HG03135 (cell line): ENCODE measurements around the gene PPM1E.
"Not testable (repeated sequence)": the region's sequence is repeated elsewhere in the genome, so short reads cannot be mapped to it uniquely, and the experiment has no call there.

Experiments
- ATAC-seq: cut with Tn5 transposase; IDR thresholded peaks from one replicate; pipeline ENCODE4 v1.9.1; 2021; ENCODE audit warnings: mild to moderate bottlenecking, moderate library complexity; ENCODE audit not compliant: unreplicated experiment

The PPM1E gene

GRCh38 chr17:58944166-58944565, 188.5 kb downstream of the PPM1E start:
- no peak for ATAC-seq

DNA sequence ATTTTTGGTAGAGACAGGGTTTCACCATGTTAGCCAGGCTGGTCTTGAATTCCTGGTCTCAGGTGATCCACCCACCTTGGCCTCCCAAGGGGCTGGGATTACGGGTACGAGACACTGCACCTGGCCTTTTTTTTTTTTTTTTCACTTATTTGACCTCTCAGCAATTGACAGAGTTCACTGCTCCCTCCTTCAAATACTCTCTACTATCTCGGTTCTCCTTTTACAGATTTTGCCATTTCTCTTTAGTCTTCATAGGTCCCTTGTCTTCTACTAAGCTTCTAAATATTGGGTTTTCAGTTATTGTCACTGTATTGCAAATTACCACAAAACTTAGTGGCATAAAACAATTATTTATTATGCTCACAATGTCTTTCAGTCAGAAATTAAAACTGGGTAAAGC, 191.8 kb downstream of the PPM1E start:
- ATAC-seq, result no peak

DNA sequence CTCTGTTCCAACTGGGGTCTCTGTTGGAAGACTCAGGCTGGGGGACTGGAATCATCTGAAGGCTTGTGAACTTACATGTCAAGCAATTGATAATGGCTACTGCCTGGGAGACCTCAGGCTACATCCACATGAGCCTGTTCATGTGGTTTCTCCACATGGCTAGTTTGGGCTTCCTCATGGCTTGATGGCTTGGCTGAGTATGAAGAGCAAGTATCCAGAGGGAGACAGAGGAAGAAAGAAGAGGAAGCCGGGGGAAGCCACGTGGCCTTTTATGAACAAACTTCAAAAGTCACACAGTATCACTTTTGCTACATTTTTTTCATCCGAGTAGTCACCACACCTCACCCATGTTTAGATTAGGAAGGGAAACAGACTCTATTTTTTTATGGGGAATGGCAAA, 192.2 kb downstream of the PPM1E start:
- no peak for ATAC-seq

DNA sequence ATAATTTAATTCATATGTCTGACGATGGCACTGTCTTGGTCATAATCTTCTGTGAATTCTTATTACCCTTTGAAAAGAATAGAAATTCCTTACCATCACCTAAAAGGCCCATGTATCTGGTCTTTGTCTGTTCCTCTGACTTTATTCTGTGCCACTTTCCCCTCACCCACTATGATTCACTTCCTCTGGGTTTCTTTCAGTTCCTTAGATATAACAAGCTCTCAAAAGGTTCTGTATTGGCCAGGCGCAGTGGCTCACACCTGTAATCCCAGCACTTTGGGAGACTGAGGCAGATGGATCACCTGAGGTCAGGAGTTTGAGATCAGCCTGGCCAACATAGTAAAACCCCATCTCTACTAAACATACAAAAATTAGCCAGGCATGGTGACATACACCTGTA, 198.7 kb downstream of the PPM1E start:
- ATAC-seq, result not testable (repeated sequence)

GRCh38 chr17:58956997-58957724, 201.5 kb downstream of the PPM1E start:
- ATAC-seq, result no peak

GRCh38 chr17:58957725-58958073, 202.0 kb downstream of the PPM1E start:
- not testable (repeated sequence) for ATAC-seq

DNA sequence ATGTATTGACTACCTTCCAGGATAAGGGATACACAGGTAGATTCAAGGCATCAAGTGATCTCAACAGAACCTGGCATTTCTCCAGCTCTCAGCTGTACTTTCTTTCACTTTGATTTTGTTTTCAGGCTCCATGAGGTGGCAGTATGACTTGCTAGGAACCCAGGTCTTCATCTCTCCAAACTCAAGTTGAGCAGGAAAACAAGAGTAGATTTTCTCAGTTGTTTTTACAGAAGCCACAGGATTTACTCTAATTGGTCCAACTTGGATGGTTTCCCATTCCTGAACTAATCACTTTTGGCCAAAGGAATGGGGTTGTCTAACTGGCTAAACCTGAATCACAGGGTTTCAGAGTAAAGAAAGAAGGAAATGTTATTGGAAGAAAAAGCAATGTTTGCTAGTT, 204.4 kb downstream of the PPM1E start:
- no peak for ATAC-seq

- no peak for ATAC-seq
These were observed 209.6 kb downstream of the PPM1E start for GRCh38 chr17:58965221-58965620.

GRCh38 chr17:58966208-58966607, 210.6 kb downstream of the PPM1E start:
- no peak for ATAC-seq

DNA sequence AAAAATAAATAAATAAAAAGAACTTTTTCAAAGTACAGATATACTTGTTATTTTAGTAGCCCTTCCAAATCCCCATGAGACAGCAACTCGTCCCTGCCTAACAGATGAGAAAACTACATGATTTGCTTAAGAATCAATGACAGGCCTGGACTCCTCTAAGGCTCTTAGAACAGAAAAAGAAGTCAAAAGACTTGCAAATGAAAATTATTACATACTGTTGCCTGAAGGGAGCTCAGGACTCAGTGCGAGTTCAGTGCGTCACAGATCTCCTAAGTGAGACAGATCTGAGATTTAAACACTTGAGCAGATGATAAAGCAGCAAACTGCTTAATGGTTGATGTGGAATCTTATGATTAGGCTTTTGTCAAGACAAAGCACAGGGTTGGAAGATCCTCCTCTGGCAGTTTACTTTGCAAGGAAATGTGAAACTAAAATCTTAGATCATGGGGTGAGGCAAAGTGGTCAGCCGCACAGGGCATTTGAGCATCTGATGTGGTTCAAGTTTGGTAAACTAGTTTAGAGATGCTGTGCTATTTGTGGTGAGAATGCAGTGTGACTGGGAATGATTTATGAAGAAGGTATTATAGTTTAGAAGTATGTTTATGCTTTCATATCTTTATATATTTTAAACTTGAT, 212.9 kb downstream of the PPM1E start:
- no peak for ATAC-seq

GRCh38 chr17:58969156-58969555, 213.5 kb downstream of the PPM1E start:
- ATAC-seq, result no peak

- ATAC-seq, result no peak
These were observed 214.0 kb downstream of the PPM1E start for GRCh38 chr17:58969612-58970011.

- ATAC-seq, result no peak
These were observed 215.2 kb downstream of the PPM1E start for GRCh38 chr17:58970609-58971450.

GRCh38 chr17:58974354-58974753, 218.7 kb downstream of the PPM1E start:
- ATAC-seq, result no peak

- no peak for ATAC-seq
These were observed 220.9 kb downstream of the PPM1E start for GRCh38 chr17:58976541-58976940.

DNA sequence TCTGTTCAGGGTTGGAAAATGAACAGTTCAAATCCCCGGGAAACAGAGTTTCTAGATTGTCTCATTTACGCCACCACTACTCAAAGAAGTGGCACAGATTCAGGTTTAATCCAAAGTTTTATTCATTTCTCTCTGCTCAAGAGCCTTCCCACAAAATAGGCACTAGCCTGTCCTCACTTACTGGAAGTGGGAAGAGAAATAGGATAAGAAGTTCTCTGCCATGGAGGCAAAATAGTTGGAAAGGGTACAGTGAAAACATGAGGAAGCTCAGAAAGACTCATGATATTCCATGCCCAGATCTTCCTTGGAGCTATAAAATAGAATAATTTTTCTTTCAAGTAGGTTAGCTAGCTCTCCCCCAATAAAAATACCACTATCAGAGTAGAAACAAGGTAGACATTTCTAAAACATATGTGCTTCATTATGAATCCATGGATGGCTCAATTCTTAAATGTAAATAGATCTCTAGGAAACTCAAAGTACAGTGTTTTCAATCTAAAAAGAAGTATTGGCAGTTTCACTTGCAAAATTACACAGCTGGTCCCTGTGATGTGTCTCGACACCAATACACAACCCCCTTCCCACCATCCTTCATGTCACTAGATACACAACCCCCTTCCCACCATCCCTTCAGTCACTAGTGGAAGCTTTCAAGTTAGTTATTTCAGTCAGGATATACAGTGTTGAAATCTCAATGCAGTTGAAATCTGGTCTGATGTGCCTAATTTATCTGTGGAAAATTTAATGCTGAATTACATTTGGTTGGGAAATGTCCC, 225.2 kb downstream of the PPM1E start:
- ATAC-seq, result no peak

DNA sequence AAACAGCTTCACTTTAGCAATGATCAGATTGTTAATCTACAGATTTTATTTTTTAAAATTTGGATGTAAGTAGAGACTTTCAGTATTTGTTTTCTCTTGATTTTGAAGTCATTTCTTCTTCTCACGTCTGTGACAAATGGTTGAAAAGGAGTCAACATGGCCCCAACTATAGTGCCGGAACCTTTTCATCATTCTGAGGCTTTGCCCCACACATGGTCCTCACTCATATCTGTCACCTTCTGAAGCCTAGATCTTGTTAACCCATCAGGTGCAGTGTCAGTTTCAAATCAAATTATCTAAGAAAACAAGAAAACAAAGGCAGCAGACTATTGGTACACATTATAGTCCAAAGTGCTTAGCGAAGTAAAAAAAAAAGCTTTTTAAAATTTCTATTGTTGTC, 227.0 kb downstream of the PPM1E start:
- no peak for ATAC-seq

DNA sequence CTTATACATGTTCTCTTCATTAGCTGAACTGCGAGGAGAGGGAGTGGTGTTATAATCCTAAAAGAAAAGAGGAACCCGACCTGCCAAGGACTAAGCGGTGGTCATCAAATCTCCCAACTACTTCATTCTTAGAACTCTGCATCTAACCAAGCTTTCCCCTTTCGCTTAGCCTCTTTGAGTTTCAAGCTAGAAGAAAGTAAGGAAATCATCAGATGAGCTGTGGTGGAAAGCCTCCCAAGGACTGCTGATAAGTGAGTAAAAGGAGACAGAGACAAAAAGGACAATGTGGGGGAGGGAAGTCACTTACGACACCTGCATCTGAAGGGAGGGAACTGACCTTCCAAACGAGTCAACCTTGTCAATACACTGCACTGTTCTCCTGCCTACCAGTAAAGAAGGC, 229.7 kb downstream of the PPM1E start:
- ATAC-seq, result no peak

DNA sequence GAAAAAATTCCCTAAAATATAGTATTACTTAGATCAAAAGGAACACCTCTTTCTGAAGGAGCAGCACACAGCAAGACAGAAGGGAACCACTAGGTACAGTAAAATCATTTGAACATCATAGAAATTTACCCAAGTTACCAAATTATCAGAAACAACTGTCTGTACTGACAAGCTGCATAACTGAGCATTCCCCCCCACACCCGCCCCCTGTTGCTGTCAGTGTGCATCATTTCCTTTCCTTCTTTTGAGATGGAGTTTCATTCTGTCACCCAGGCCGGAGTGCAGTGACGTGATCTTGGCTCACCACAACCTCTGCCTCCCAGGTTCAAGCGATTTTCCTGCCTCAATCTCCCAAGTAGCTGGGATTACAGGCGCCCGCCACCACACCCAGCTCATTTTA, 230.3 kb downstream of the PPM1E start:
- ATAC-seq, result no peak

DNA sequence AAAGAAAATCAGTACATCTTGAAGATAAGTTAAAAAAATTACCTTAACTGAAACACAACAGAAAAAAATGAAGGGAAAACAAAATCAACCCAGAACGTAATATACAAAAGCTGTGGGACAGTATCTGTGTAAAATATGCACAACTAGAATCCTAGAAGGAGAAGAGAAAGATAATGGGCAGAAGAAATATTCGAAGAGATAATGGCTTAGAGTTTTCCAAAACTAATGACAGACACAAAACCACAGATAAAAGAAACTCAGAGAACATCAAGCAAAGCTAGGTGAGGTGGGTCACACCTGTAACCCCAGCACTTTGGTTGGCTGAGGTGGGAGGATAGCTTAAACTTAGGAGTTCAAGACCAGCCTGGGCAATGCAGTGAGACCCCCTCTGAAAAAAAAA, 234.0 kb downstream of the PPM1E start:
- no peak for ATAC-seq

DNA sequence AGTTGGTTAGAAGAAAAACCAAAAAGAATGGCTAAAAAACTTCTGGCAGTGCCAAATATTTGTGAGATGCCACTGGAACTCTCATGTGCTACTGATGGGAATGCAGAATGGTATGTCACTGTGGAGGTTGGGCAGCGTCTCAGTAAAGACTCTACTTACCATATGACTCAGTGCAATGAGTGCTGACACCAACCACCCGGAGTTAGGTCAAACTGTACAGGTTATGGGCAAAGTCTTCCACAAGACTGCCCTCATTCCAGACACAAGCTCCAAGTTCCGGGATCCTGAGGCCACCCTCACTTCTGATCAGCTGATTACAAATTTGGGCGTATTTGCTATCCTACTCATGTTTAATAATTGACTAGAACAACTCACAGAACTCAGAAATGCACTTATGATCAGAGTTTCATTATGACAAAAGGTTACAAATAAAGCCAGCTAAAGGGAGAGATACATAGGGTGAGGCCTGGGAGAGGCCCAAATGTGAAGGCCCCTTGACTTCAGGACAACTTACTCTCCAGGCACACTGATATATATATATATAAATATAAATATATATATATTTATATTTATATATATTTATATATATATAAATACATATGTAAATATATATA, 236.2 kb downstream of the PPM1E start:
- peak; percentile 67 for ATAC-seq
